T47D (cell line): ENCODE measurements around the gene CDKAL1.

Experiments used
- DNase-seq, 2 experiments: peaks; one replicate each; pipeline versions ENCODE4 v3.0.0 to v3.0.0-alpha.2; 2011 to 2012; ENCODE audit warnings: low read depth in 1 of 2, low spot score in 1 of 2
- JUND ChIP-seq: IDR thresholded peaks from 2 replicates; pipeline ENCODE4 v1.6.1; 2012; ENCODE audit warnings: low read depth
- in situ Hi-C: cut with HindIII; loops from 2 replicates; pipeline ENCODE4 v1.10.0; 2016; ENCODE audit warnings: low sequenced_read_pairs, low pct_unique_long_range_greater_than_20kb

Gene CDKAL1

DNA sequence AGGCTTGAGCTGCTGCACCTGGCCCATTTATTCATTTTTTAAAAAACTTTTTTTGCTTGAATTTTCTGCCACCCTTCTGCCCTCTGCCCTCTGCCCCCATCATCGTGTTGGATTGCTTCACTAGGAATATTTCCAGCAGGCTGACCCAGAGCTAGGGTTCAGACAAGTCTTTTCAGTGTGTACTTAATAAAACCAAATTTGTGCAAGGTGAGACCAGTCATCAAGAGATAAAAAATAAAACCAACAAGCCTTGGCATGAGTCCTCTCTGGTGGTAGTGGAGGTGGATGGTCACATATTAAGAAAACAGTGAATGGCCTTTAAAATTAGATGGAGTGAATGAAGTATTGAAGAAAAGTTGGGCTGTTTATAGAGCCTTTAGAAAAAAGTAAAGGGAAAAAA, 239.6 kb downstream of the CDKAL1 start:
- TF ChIP-seq JUND = no peak
- in situ Hi-C loops = no loop called here
- DNase-seq = no peak

GRCh38 chr6:20775981-20776380, 241.7 kb downstream of the CDKAL1 start:
- DNase-seq = no peak
- TF ChIP-seq JUND = no peak
- in situ Hi-C loops = no loop called here

DNA sequence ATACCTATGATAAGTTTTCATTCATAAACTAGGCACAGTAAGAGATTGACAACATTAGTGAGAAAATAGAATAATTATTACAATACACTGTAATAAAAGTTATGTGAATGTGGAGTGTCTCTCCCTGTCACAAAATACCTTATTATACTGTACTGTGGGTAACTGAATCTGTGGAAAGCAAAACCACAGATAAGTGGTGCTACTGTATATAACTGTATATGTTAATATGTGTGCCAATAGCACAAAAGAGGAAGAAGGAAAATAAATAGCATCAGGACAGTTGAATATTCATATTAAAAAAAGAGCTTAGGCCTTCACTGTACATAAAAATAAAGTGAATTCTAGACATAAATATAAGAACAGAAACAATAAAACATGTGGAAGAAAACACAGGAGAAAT, 243.5 kb downstream of the CDKAL1 start:
- in situ Hi-C loops = no loop called here
- TF ChIP-seq JUND = no peak
- no peak for DNase-seq

- in situ Hi-C loops = no loop called here
- peak in 1 of 2 experiments; percentile 2 for DNase-seq
- TF ChIP-seq JUND = no peak
Observed at GRCh38 chr6:20778459-20778858, 244.2 kb downstream of the CDKAL1 start.

GRCh38 chr6:20778912-20779311, 244.7 kb downstream of the CDKAL1 start:
- TF ChIP-seq JUND = no peak
- in situ Hi-C loops = no loop called here
- no peak for DNase-seq

GRCh38 chr6:20789162-20789561, 254.9 kb downstream of the CDKAL1 start:
- no peak for TF ChIP-seq JUND
- in situ Hi-C loops = no loop called here
- DNase-seq = peak in 1 of 2 experiments; percentile 18

- no peak for DNase-seq
- TF ChIP-seq JUND = no peak
- in situ Hi-C loops = no loop called here
Observed at GRCh38 chr6:20790032-20790791, 256.0 kb downstream of the CDKAL1 start.

- DNase-seq = no peak
- in situ Hi-C loops = no loop called here
- TF ChIP-seq JUND = no peak
Observed at GRCh38 chr6:20791074-20791473, 256.8 kb downstream of the CDKAL1 start.

GRCh38 chr6:20791944-20792343, 257.7 kb downstream of the CDKAL1 start:
- in situ Hi-C loops = no loop called here
- no peak for TF ChIP-seq JUND
- no peak for DNase-seq

- no peak for DNase-seq
- TF ChIP-seq JUND = no peak
- in situ Hi-C loops = no loop called here
Observed at GRCh38 chr6:20793174-20793573, 258.9 kb downstream of the CDKAL1 start.

GRCh38 chr6:20797597-20797996, 263.3 kb downstream of the CDKAL1 start:
- DNase-seq = no peak
- in situ Hi-C loops = no loop called here
- no peak for TF ChIP-seq JUND

DNA sequence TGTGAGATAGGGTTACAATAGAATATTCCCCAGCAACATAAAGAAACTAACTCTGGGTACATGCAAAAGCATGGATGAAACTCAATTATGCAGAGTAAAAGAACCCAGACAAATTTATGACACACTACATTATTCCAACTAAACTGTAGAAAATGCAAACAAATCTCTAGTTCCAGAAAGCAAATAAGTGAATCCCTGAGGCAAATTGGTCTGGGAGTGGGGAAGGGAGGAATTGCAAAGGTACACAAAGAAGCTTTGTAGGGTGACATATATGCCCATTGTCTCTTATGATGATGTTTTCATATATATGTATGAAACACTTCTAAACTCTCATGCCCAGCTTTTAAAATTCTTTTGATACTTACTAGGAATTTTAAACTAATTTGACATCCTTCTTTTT, 266.0 kb downstream of the CDKAL1 start:
- no peak for TF ChIP-seq JUND
- in situ Hi-C loops = no loop called here
- DNase-seq = peak in 1 of 2 experiments; percentile 29

DNA sequence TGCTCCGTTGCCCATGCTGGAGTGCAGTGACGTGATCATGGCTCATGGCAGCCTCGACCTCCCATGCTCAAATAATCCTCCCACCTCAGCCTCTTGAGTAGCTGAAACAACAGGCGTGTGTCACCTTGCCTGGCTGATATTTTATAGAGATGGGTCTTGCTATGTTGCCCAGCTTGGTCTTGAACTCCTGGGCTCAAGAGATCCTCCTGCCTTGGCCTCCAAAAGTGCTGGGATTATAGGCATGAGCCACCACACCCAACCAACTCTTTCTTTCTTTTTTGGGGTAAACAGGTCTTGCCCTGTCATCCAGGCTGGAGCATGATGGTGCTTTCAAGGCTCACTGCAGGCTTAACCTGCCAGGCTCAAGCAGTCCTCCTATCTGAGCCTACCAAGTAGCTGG, 266.4 kb downstream of the CDKAL1 start:
- TF ChIP-seq JUND = no peak
- in situ Hi-C loops = no loop called here
- DNase-seq = no peak

DNA sequence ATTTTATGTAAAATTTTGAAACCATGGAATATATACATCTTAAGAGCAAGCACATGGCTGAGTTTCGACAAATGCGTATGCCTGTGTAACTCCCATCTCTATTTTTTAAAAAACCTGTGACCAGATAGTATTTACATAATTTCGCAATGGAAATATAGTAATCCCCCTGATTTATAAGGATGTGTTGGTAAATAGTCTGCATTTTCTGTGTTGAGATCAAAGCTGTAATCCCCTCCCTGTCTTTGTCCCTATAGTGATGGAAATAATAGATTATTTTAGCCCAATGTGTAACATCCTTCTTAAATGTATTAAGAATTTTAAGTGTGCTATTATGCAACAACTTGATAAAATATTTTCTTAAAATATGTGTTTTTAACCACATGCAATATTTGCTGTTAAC, 267.3 kb downstream of the CDKAL1 start:
- no peak for TF ChIP-seq JUND
- in situ Hi-C loops = no loop called here
- no peak for DNase-seq
